ENCODE data around the gene DIP2C.
"Not testable (repeated sequence)": the region's sequence is repeated elsewhere in the genome, so short reads cannot be mapped to it uniquely, and the experiment has no call there.

DIP2C gene

GRCh38 chr10:655184-655583 lies 34.3 kb downstream of the DIP2C start:
- no peak for DNase-seq

- no peak for DNase-seq
Measured at GRCh38 chr10:654647-654996, 34.8 kb downstream of the DIP2C start.

- DNase-seq, result no peak
Measured at GRCh38 chr10:653991-654646, 35.3 kb downstream of the DIP2C start.

GRCh38 chr10:652832-653459 lies 36.5 kb downstream of the DIP2C start:
- DNase-seq, result not testable (repeated sequence)

- no peak for DNase-seq
Measured at GRCh38 chr10:652233-652632, 37.2 kb downstream of the DIP2C start.

GRCh38 chr10:651692-652091 lies 37.8 kb downstream of the DIP2C start:
- DNase-seq, result no peak

GRCh38 chr10:650886-651615 lies 38.4 kb downstream of the DIP2C start:
- no peak for DNase-seq

GRCh38 chr10:650441-650851 lies 39.0 kb downstream of the DIP2C start:
- no peak for DNase-seq

GRCh38 chr10:649798-650440 lies 39.5 kb downstream of the DIP2C start:
- DNase-seq, result no peak

- no peak for DNase-seq
Measured at GRCh38 chr10:649445-649797, 40.0 kb downstream of the DIP2C start.

GRCh38 chr10:647019-647418 lies 42.4 kb downstream of the DIP2C start:
- DNase-seq, result not testable (repeated sequence)

- DNase-seq, result no peak
Measured at GRCh38 chr10:646118-646524, 43.3 kb downstream of the DIP2C start.

GRCh38 chr10:644943-645334 lies 44.5 kb downstream of the DIP2C start:
- no peak for DNase-seq

GRCh38 chr10:644076-644942 lies 45.2 kb downstream of the DIP2C start:
- no peak for DNase-seq

GRCh38 chr10:642186-642890 lies 47.1 kb downstream of the DIP2C start:
- DNase-seq, result no peak

- DNase-seq, result no peak
Measured at GRCh38 chr10:641149-642010, 48.1 kb downstream of the DIP2C start.

GRCh38 chr10:640673-641045 lies 48.8 kb downstream of the DIP2C start:
- DNase-seq, result no peak

- no peak for DNase-seq
Measured at GRCh38 chr10:639751-640672, 49.5 kb downstream of the DIP2C start.

- no peak for DNase-seq
Measured at GRCh38 chr10:639001-639750, 50.3 kb downstream of the DIP2C start.
